ENCODE data around the gene LRRC8D. TPM values are rescaled to one million over a fixed set of nuclear protein-coding genes. Genes with fewer than 3 reads are reported as not detected.

LRRC8D gene
- total RNA-seq, 3 donors from 2014 or later = 9.2 to 22.8 (median 11.7) TPM

DNA sequence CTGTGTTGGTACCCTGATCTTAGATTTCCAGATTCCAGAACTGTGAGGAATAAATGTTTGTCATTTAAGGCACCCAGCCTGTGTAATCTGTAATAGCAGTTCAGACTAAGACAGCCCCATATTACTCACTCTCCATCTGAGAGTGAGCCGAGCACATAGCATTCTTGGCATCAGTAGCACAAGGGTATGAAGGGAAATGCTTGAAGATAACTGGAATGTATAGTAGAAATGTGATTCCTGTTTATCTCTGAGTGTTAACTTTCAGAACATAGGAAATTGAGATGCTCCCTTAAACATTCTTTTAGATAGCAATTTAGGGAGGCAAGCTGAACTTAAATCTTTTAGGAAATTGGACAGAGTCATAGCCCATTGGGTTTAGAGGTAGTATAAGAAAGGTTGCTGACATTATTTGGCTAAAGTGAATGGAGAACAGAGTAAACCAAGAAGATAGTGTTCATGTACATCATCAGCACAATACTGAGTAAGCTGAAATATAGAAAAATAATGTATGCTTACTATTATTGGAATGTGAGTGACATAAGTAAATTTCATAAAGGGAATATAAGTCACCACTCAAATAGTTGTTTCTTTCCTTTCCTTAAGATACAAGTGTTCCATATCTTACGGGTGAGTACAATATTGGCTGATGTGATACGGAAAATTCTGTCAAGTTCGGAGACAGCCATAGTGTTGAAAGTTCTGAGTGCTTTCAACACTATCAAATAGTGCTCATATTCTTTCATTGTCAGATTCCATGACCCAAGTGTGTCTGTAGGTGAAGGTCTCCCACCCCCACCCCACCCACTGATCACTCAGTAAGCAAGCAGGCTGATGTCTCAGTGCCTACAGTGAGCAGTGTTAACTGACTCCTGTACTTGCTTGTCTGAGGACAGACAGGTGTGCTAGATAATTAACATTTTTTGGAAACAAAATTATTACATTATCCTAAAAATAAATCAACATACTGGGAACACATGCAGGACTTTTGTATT is 73.7 kb downstream of the LRRC8D start:
- TF ChIP-seq POLR2AphosphoS5 (IDR thresholded peaks at IDR 0.05) (no peak), POLR2A (IDR thresholded peaks at IDR 0.05) (no peak)
- TF ChIP-seq, protein P1, sequence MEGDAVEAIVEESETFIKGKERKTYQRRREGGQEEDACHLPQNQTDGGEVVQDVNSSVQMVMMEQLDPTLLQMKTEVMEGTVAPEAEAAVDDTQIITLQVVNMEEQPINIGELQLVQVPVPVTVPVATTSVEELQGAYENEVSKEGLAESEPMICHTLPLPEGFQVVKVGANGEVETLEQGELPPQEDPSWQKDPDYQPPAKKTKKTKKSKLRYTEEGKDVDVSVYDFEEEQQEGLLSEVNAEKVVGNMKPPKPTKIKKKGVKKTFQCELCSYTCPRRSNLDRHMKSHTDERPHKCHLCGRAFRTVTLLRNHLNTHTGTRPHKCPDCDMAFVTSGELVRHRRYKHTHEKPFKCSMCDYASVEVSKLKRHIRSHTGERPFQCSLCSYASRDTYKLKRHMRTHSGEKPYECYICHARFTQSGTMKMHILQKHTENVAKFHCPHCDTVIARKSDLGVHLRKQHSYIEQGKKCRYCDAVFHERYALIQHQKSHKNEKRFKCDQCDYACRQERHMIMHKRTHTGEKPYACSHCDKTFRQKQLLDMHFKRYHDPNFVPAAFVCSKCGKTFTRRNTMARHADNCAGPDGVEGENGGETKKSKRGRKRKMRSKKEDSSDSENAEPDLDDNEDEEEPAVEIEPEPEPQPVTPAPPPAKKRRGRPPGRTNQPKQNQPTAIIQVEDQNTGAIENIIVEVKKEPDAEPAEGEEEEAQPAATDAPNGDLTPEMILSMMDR (IDR thresholded peaks at IDR 0.05) = no peak
- Histone ChIP-seq H3K4me1 (no peaks in the 10 kb centered on the region), H3K36me3 (no peaks in the 10 kb centered on the region), H3K4me3 (no peak overlapping the region), H3K27ac (no peak overlapping the region), H3K9me3 (no peaks in the 10 kb centered on the region), H3K27me3 (no peaks in the 10 kb centered on the region)
- intact Hi-C loops (cut with DNase I; ENCODE audit: low total_unique reads) = no loop called here
- no peak for DNase-seq (ENCODE audit: low spot score in 2 of 2)

- H3K27me3 ChIP-seq = no peaks in the 10 kb centered on the region
- no peaks in the 10 kb centered on the region for H3K4me1 ChIP-seq
- H3K27ac ChIP-seq = no peak overlapping the region
- no peaks in the 10 kb centered on the region for H3K36me3 ChIP-seq
- intact Hi-C loops (cut with DNase I; ENCODE audit: low total_unique reads) = no loop called here
- H3K9me3 ChIP-seq = no peaks in the 10 kb centered on the region
- H3K4me3 ChIP-seq = no peak overlapping the region
- TF ChIP-seq POLR2A (IDR thresholded peaks at IDR 0.05) (no peak), POLR2AphosphoS5 (IDR thresholded peaks at IDR 0.05) (no peak)
- TF ChIP-seq, protein P1 (IDR thresholded peaks at IDR 0.05) = no peak
- DNase-seq (ENCODE audit: low spot score in 2 of 2) = no peak
These were observed 75.5 kb downstream of the LRRC8D start for GRCh38 chr1:89896105-89896942.

DNA sequence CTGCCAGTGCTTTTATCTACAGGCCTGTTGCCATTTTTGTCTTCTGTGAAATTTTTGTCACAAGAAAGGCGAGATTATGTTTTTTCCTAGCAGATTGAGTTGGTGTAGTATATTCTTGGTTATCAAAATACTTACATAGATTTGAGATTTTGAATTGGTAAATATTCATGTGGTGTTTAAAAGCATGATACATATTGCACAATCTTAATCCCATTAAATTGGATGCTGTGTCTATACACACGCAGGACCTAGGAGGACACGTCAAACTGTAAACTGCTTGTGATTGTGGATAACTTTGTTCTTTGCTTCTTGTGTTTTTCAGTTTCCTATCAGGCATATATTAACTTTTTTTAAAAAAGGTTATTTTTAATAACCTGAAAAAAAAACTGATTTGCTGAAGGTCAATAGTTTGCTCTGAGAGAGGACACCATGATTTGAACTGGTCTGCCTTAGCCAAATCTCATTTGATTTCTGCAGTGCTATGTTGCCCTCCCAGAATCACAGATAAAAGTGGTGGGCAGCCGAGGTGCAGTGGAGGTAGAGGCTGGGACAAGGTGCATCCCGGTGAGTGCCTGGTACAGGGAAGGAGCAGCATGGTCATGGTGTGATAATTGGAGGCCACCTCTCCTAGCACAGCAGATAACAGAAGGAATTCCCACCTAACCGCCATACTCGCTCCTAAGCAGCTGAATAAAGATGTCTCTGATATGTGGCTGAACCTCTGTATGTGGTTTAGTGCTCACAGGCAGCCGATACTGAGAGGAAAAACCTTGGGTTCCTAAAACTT is 76.7 kb downstream of the LRRC8D start:
- Histone ChIP-seq H3K27ac (no peak overlapping the region), H3K36me3 (no peaks in the 10 kb centered on the region), H3K27me3 (no peaks in the 10 kb centered on the region), H3K4me1 (no peaks in the 10 kb centered on the region), H3K4me3 (no peak overlapping the region), H3K9me3 (no peaks in the 10 kb centered on the region)
- no peak for DNase-seq (ENCODE audit: low spot score in 2 of 2)
- TF ChIP-seq POLR2A (IDR thresholded peaks at IDR 0.05) (no peak), POLR2AphosphoS5 (IDR thresholded peaks at IDR 0.05) (no peak)
- TF ChIP-seq, protein P1 (IDR thresholded peaks at IDR 0.05) = no peak
- intact Hi-C loops (cut with DNase I; ENCODE audit: low total_unique reads) = no loop called here

DNA sequence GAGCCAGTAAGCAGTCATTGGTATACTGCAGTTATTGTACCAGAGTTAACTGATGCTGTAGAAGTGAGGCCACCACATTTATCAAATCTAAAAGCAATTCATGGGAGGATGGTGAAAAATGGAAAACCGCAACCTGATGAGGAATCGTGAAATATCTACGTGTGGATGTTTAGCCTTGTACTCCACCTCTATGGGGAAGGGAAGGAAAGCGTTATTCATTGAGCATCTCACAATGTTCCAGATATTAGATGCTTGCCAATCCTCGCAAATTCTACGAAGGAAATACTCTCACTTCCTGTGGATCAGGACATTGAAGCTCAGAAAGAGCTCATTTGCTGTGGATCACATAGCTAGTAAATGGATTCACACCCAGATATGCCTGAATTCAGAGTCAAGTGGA is 77.3 kb downstream of the LRRC8D start:
- Histone ChIP-seq H3K4me1 (no peaks in the 10 kb centered on the region), H3K27me3 (no peaks in the 10 kb centered on the region), H3K9me3 (no peaks in the 10 kb centered on the region), H3K36me3 (no peaks in the 10 kb centered on the region), H3K27ac (no peak overlapping the region), H3K4me3 (no peak overlapping the region)
- intact Hi-C loops (cut with DNase I; ENCODE audit: low total_unique reads) = no loop called here
- no peak for TF ChIP-seq POLR2A (IDR thresholded peaks at IDR 0.05)
- TF ChIP-seq POLR2AphosphoS5 (IDR thresholded peaks at IDR 0.05) = no peak
- TF ChIP-seq, protein P1 (IDR thresholded peaks at IDR 0.05) = no peak
- no peak for DNase-seq (ENCODE audit: low spot score in 2 of 2)

All from breast epithelium (tissue), 4 donors.